ENCODE results near the gene TTC7B.

- TF ChIP-seq, protein P1, sequence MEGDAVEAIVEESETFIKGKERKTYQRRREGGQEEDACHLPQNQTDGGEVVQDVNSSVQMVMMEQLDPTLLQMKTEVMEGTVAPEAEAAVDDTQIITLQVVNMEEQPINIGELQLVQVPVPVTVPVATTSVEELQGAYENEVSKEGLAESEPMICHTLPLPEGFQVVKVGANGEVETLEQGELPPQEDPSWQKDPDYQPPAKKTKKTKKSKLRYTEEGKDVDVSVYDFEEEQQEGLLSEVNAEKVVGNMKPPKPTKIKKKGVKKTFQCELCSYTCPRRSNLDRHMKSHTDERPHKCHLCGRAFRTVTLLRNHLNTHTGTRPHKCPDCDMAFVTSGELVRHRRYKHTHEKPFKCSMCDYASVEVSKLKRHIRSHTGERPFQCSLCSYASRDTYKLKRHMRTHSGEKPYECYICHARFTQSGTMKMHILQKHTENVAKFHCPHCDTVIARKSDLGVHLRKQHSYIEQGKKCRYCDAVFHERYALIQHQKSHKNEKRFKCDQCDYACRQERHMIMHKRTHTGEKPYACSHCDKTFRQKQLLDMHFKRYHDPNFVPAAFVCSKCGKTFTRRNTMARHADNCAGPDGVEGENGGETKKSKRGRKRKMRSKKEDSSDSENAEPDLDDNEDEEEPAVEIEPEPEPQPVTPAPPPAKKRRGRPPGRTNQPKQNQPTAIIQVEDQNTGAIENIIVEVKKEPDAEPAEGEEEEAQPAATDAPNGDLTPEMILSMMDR (IDR thresholded peaks at IDR 0.05) = no peak
- TF ChIP-seq POLR2A (IDR thresholded peaks at IDR 0.05) = no peak
Measured at GRCh38 chr14:90811641-90812040, 4.6 kb downstream of the TTC7B start.

Data from prostate gland (tissue), 2 donors.